NCI-H2107 treated with DMSO at 0.1 percent for 48 hours (cell line): ENCODE results near the gene BNIP5.
A peak's percentile ranks its signal among the peaks of the same experiment; 100 is the strongest.

ENCODE experiments used
- DNase-seq: peaks from one replicate; lab custom pipeline; 2025; ENCODE audit not compliant: unreplicated experiment; lab: John Stamatoyannopoulos, UW

Gene BNIP5

GRCh38 chr6:36336779-36337241, at the start of gene BNIP5:
TSS of gene BNIP5 (minus strand) at chr6:36336888. CDS start at chr6:36330690, 6,198 bp downstream.
- DNase-seq, result no peak

DNA sequence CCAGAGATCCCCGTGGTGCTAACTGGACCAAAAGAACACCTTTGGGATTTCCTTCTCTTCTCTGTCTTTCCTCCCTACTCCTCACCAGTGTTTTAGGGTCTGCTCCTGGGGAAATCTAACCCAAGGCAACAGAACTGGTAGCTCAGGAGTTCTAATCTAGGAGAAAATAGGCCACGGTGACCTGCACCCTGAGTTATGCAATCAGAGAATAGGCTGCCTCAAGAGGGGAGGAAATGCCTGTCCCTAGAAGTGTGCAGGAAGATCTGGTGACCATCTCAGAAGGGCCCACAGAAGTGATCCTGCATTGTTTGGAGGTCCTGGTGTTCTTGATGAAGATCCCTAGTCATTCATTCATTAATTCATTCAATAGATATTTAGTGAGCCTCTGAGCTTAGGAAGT, 47.4 kb upstream of the BNIP5 start:
- DNase-seq, result no peak

DNA sequence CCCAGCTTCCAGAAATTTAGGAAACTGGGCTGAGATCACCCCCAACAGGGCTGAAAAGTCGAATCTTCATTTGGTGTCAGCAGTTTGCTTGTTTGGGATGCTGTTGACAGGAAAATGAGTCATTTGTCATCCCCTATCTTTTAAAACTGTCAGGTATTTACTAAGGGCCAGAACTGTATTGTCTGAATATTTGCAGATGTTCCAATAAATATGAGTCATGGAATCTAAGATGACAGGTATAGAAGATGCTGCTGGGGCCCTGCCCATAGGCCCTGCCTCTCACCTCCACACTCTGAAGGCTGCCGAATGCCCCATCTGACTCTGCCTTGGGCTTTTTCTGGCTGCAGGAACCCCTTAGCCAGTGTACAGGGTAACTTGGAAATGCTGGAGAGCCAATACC, 46.9 kb upstream of the BNIP5 start:
- DNase-seq, result no peak

- DNase-seq, result no peak
These were observed 46.3 kb upstream of the BNIP5 start for GRCh38 chr6:36382976-36383375.

DNA sequence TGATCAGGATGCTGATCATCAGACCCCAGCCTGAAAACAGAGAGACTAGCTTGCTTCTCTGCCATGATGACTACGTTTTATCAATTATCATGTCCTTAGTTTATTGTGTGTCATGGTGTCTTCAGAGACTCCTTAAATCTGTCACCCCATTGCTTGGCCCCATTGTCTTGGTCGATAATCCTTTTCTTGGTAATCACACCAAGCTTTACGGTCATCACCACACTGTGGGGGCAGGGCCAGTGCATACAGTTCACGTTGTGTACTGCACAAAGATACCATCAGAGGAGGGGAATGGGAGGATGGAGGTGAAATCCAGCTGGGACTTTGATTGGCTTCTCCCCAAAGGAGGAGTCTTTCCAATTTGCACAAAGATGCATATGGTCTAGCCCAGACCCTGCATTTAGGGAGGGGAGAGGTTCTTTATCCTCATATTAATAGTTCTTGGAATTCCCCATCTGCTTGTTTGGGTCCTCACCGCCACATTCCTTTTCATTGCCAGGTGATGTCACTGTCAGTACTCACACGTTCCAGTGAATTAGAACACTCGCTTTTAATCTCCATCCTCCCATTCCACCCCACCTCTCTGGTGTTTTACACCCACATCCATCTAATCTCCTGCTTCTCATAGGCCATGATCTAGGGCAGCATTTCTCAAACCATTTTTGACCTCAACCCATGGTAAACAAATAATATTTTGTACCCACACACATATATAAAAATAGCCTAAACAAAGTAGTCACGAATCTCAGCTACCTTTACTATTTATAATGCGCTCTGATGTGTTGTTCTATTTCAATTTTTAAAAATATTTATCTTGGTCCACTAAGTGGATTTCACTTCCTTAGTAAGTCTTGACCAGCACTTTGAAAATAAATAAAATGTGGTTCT, 45.1 kb upstream of the BNIP5 start:
- DNase-seq, result no peak

GRCh38 chr6:36380166-36380565, 43.5 kb upstream of the BNIP5 start:
- no peak for DNase-seq

DNA sequence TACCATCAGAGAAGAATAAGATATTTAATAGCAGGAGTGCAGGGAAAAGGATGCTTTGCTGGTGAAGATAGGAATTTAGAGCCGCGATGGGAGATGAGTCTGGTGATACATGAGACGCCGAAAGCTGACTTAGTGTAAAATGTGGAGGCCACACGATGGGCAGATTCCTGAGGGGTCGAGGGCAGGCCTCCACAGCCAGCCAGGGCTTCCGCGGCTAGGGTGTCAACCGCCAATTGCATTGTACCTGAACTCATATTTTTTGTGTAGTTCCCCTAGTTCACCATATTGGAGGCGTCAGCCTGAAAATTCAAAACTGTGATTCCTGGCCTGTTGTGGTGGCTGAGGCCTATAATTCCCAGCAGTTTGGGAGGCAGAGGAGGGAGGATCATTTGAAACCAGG, 42.2 kb upstream of the BNIP5 start:
- DNase-seq, result no peak

DNA sequence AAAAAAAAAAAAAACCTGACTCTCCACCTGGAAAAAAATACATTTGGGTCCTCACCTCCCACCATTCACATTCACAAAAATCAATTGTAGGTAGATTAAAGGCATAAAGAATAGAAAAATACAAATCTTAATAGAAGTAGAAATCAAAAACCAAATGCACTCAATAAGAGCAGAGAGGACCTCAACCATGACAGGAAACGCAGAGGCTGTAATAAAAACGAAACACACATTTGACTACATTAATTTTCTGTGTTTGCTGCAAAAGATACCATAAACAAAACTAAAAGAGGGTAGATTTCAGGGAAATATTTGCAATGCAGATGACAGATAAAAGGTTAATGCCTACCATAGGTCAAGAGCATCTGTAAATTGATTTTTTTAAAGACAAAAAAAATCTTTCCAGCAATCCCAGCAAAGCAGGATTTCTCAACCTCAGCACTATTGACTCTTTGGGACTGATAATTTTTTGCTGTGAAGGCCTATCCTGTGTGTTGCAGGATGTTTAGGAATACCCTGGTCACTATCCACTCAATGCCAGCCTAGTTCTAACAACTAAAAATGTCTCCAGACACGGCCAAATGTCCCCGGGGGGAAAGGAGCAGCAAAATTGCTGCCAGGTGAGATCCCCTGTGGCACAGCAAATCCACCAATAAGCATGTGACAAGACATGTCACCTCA, 41.7 kb upstream of the BNIP5 start:
- no peak for DNase-seq

DNA sequence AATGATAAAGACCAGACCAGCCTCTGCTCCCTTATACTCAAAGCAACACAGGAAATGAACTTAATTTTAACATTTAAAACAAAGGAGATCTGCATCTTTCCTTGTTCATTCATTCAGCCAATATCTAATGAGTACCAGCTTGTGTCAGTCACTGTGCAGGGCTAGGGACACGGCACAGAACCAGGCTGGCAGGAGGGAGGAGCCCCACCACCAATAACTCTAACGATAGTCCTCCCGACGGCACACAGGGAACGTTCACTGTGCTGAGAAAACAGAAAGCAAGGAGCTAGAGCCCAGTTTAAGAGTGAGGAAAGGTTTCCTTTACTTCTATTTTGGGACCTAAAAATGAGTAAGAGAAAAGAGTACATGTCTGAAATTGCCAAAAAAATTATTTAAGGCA, 40.9 kb upstream of the BNIP5 start:
- DNase-seq, result no peak

- no peak for DNase-seq
These were observed 40.1 kb upstream of the BNIP5 start for GRCh38 chr6:36376742-36377141.

- DNase-seq, result no peak
These were observed 39.5 kb upstream of the BNIP5 start for GRCh38 chr6:36376183-36376582.

- DNase-seq, result no peak
These were observed 39.0 kb upstream of the BNIP5 start for GRCh38 chr6:36375644-36376155.

DNA sequence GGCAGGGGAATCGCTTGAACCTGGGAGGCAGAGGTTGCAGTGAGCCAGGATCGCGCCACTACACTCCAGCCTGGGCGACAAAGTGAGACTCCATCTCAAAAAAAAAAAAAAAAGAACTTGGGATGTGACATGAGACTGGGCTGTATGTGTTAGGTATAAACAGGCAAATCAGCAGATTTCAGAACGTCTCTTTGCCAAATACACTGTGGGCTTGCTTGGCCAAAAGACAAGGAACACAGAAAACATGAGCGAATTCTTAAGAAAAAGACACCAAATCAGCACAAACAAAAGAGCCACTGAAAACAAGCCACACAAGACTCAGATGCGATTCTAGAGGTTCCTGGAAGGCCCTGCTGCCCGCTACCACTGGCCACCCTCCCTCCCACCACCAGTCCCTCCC, 38.3 kb upstream of the BNIP5 start:
- DNase-seq, result no peak

GRCh38 chr6:36374194-36374593, 37.5 kb upstream of the BNIP5 start:
- DNase-seq, result no peak

DNA sequence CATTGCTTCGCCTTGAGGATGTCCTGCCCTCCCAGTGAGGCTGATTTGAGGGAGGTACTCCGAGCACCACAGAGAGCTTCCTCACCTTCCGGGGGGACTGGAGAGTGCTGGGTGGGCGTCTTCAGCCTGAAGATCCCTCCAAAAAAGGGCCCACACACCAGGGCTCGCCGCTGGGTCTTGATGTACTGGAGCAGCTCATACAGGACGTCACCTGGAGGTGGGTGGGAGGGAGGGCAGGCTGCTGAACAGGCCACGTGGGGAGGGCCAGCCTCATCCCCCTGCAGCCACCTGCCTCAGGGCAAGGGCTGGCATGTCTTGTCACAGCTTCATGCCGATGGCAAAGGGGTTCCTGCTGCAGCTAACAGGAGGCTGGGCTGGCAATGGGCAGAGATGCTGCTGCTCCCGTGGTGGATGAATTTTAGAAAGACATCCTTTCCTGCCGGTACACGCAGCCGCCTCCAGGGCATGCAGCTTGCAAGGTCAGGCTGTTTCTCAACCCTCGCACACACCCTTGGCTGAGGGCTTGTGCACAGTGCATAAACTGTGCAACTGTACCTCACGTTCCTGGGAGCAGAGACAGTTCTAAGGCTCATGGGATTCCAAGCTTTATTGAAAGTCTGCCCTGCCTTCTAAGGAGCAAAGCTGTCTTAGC, 36.8 kb upstream of the BNIP5 start:
- DNase-seq, result no peak

DNA sequence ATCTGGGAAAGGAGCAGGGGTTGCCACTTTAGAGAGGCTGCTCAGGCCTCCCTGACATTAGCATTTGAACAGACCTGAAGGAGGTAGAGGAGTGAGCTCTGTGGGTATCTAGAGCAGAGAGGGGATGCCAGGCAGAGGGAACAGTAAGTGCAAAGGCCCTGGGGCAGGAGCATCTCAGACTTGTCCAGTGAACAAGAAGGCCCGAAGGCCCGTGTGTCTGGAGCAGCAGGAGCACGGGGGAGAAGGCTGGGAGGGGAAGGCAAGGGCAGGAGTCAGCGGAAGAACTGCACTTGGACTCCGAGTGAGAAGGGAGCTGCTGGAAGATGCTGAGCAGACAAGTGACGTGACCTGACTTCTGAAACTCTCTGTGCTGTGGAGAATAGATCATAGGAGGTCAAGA, 35.4 kb upstream of the BNIP5 start:
- DNase-seq, result no peak

DNA sequence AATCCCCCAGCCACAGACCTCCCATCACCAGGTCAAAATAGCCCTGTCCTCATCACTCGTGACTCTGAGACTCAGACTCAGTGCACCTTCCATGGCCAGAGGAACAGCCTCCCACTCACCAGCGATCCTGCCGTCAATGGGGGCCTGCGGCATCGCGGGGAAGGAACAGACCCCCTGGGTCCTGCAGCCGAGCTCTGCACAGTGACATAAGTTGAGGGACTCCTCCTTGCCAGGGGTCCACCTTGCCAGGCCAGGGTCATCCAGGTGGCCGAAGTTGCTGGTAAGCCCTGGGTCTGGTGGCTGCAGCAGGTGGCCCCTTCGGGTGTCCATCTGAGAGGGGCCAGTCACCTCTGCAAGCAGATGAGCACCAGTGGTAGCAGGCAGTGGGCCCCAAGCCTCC, 34.5 kb upstream of the BNIP5 start:
- no peak for DNase-seq

DNA sequence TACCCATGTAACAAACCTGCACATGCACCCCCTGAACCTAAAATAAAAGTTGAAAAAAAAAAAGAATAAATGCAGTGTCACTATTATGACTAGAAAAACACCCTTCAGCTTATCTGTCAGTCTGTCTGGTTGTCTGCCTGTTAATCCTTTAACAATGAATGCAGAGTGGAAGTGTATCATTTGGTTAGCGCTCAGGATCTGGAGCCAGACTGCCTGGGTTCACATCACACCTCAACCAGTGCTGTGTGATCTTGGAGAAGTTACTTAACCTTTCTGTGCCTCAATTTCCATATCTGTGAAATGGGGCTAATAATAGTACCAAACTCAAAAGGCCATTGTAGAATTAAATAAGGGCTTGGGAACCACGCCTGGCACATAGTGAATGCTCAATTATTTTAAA, 34.0 kb upstream of the BNIP5 start:
- no peak for DNase-seq

GRCh38 chr6:36368921-36369865, 32.5 kb upstream of the BNIP5 start:
- peak; percentile 74 for DNase-seq

GRCh38 chr6:36368421-36368820, 31.7 kb upstream of the BNIP5 start:
- no peak for DNase-seq

GRCh38 chr6:36367743-36368142, 31.1 kb upstream of the BNIP5 start:
- DNase-seq, result no peak
